ENCODE measurements around the gene STAP2.

Gene STAP2, protein sequence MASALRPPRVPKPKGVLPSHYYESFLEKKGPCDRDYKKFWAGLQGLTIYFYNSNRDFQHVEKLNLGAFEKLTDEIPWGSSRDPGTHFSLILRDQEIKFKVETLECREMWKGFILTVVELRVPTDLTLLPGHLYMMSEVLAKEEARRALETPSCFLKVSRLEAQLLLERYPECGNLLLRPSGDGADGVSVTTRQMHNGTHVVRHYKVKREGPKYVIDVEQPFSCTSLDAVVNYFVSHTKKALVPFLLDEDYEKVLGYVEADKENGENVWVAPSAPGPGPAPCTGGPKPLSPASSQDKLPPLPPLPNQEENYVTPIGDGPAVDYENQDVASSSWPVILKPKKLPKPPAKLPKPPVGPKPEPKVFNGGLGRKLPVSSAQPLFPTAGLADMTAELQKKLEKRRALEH

DNA sequence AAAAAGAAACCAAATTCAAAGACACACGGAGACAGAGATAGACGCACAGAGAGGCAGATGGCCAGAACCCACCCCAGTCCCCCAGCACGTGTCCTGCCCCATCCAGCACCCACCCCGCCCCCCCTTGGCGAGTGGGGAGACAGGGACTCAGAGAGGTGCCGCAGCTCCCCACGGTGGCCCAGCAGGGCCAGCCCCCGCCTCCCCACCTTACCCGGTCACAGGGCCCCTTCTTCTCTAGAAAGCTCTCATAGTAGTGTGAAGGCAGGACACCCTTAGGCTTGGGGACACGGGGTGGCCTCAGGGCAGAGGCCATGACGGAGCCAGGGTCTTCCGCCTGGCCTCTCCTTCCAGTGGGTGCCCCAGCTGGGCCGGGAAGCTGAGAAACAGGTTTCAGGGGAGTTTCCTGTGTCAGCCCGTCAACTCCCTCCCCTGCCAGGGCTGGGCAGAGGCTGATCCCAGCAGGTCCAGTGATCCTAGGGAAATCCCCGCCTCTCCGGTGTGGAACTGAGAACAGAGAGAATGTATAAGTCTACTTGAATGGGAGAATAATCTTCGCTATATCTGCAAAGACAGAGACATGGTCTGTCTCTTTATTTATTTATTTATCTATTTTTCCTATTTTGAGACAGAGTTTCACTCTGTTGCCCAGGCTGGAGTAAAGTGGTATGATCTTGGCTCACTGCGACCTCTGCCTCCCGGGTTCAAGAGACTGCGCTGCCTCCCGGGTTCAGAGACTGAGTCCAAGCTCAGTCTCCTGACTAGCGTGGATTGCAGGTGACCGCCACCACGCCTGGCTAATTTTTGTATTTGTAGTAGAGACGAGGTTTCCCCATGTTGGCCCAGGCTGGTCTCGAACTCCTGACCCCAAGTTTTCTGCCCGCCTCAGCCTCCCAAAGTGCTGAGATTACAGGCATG is at the start of gene STAP2:
TSS of gene STAP2 (minus strand) at position 387 of the 915 bp plus-strand sequence. CDS start at position 313, 74 bp downstream.
- intact Hi-C loops (cut with DNase I): no loop called here
- DNase-seq: peak in 2 of 10 donors; percentile 30 to 64

DNA sequence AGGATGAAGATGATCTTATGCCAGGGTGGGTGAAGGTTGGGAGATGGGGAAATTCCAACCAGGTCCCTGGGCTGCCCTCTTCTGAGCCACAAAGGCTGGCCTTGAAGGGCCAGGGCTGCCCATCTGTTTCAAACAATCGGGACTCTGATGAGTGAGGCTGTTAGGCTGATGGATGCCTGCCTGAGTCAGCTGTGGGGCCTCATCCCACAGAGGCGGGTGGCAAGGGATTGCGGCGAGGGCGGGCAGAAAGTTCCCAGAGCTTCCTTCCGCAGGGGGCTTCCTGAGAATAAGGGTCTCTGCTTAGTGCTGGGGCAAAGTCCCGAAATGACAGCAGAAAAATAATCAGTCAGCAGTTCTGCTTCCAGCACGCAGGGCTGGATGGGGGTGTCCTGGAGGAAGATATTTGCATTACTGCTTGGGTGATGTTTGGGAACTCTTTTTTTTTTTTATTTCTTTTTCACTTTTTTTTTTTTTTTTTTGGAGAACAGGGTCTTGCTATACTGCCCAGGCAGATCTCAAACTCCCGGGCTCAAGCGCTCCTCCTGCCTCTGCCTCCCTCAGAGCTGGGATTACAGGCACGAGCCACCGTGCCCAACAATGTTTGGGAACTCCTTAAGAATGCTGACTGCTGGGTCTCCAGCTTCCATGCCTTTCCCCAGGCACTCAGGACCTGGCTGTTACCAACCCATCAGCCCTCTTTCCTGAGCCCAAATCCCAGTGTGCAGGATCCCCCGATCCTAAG is 47.6 kb upstream of the STAP2 start:
- DNase-seq: peak in 6 of 10 donors; percentile 50 to 94 (median 66)
- intact Hi-C loops (cut with DNase I): no loop called here

DNA sequence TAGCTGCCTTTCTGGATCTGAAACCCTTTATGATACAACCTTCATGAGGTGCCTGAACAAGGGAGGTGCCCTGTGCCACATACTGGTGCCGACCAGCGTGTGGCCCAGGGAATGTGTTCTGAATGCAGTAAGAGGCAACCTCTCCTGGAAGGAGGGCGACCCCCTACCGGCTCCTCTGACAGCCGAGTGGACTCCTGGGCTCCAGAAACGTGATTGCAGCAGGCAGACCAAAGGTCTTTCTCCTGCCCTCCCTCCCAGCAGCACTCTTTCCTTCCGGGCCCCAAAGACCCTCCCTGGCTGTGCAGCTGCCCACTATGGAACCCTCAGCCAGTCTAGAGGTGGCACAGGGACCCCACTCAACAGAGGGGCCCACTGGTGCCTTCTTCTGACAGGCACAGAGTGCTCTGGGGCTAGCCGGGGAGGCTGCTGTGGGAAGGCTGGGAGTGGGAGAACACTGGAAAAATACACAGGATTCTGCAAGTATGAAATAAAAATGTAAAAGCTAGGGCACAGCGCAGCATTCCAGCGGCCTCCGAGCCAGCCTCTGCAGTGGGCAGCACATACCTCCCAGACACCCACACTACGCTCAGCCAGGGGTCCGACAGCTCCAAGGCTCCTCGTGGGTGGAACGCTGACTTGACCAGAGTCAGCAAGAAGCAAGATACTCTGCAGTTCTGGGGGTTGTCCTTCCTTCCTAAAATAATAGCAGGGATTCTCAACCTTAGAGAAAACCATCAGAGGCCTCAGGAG is 46.8 kb upstream of the STAP2 start:
- peak in 4 of 10 donors; percentile 38 to 93 (median 88) for DNase-seq
- intact Hi-C loops (cut with DNase I): no loop called here

DNA sequence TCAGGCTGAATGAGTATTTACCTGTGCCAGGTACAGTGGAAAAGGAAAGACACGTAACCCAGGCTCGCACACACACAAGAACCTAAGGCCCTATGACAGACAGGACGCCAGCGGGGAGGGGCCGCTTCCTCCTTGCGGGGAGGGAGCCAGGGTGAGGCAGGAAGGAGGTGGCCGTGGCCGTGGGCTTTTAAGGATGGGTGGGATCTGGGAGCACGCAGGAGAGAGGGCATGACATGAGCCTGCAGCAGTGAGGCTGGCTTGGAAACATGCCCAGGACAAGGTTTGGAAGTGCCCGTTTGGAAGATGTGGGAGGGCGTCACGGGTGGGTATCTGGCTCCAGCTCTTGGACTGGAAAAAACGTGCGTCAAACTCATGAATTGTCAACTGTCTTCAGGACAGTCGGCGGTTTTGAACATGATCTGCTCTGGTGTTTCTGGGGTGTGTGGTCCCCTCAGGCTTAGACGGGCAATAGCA is 41.7 kb upstream of the STAP2 start:
- peak in 1 of 10 donors; percentile 8 for DNase-seq
- intact Hi-C loops (cut with DNase I): no loop called here

- peak in 1 of 10 donors; percentile 12 for DNase-seq
- intact Hi-C loops (cut with DNase I): no loop called here
Measured at GRCh38 chr19:4379383-4380253, 41.0 kb upstream of the STAP2 start.

DNA sequence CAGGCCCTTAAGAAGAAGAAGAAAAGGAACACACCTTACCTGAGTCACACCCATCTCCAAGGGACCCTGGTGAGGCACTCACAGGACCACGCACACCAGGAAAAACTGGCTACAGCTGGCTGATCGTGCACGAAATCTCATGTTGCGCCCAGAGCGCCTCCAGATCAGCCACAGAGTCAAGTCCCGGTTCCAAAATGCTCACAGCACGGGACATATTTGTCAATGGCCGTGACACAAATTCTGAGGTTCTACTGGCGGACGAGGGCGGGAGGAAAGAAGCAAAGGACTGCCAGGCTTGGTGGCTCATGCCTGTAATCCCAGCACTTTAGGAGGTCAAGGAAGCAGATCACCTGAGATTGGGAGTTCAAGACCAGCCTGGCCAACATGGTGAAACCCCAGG is 40.3 kb upstream of the STAP2 start:
- intact Hi-C loops (cut with DNase I): no loop called here

GRCh38 chr19:4376991-4377781 is 38.6 kb upstream of the STAP2 start:
- intact Hi-C loops (cut with DNase I): no loop called here
- peak in 1 of 10 donors; percentile 5 for DNase-seq

More for the DNA sequence above, 40.3 kb upstream of the STAP2 start:
- DNase-seq: no peak

DNA sequence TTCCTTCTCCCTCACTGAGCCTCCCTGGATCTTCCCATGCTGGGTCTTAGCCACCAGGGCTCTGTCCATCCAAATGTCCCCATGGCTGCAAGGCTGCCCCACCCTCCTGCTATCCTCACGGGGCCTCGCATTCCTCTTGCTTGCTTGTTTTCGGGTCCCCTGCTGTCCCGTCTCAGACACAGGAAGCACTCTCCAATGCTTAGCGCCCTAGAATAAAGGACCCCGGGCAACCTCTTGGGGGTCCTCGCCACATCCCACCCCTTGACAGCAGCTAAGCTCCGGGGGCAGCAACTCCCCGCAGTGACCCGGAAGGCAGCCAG is 38.0 kb upstream of the STAP2 start:
- intact Hi-C loops (cut with DNase I): no loop called here

GRCh38 chr19:4376028-4376670 is 37.5 kb upstream of the STAP2 start:
- DNase-seq: peak in 1 of 10 donors; percentile 7
- intact Hi-C loops (cut with DNase I): no loop called here

More for the DNA sequence above, 38.0 kb upstream of the STAP2 start:
- DNase-seq: no peak

- intact Hi-C loops (cut with DNase I): no loop called here
- DNase-seq: peak in 7 of 10 donors; percentile 51 to 94 (median 66)
Measured at GRCh38 chr19:4375164-4376027, 36.8 kb upstream of the STAP2 start.

DNA sequence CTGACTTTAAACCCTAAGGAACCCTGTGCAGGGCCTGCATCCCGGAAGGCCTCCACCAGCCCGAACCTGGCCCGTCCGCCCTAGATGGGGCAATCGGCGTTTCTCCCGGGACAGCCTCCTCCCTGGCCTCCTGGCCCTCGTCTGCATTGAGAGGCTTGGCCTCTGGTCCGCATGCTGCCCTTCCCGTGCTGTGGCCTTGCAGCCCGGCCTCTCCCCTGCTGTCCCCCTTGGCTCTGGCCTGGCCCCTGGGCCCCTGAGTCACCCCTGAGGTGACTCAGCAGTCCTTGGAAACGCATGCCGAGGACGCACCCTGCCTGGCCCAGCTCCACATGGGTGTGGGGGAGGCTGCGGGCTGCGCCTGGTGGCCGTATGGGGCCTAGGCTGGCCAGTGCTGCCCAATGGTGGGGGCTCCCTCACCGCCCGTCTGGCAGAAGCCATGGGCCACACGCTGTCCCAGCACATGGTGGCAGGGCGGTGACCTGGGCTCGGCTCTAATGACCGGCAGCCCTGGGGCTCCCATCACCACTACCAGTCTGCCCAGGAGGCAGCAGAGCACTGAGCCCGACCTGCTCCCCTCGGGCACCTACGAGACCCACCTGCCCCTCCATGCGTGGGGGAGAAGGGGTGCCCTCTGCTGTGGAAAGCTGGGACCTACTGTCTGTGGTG is 36.0 kb upstream of the STAP2 start:
- intact Hi-C loops (cut with DNase I): no loop called here
- peak in 1 of 10 donors; percentile 83 for DNase-seq

DNA sequence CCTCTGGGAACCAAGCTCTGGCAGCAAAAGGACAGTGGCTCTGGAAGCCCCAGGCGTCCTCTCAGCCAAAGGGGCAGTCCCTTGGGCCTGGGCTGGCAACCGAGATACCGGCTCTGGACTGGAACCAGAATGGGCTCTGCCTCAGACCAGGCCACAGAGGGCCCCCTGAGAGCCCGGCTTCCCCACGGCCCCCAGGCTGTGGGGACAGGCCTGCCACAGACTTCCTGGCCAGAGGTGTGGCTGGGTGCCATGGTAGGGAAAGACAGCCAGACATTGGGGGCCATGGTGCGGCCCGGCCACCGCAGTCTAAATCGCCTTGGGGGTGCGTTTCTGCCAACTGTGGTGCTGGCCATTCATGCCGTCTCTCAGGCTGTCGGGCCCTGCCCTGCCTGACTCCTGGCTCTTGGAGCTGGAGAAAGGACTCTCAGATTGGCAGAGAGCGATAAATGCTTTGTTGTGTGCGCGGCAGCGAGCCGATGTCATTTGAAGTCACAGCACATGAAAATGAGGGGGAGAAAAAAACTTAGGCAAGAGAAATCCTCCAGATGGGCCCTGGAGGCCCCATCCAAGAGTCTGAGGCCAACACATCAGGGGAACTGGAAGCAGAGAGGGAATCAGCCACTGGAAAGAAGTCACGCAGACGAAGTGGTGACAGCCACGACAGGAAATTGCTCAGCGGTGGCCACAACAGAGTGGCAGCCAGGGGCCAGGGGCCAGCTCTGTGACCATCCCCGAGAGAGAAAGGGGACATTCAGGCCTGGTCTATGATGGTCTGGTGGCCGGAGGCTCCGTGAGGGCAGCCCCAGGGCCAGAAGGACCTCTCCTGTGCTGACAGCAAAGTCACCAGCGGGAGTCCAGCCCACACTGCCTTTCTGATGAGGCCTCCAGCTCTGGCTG is 35.2 kb upstream of the STAP2 start:
- peak in 4 of 10 donors; percentile 45 to 94 (median 60) for DNase-seq
- intact Hi-C loops (cut with DNase I): no loop called here

- no peak for DNase-seq
- intact Hi-C loops (cut with DNase I): no loop called here
Measured at GRCh38 chr19:4373013-4373367, 34.4 kb upstream of the STAP2 start.

DNA sequence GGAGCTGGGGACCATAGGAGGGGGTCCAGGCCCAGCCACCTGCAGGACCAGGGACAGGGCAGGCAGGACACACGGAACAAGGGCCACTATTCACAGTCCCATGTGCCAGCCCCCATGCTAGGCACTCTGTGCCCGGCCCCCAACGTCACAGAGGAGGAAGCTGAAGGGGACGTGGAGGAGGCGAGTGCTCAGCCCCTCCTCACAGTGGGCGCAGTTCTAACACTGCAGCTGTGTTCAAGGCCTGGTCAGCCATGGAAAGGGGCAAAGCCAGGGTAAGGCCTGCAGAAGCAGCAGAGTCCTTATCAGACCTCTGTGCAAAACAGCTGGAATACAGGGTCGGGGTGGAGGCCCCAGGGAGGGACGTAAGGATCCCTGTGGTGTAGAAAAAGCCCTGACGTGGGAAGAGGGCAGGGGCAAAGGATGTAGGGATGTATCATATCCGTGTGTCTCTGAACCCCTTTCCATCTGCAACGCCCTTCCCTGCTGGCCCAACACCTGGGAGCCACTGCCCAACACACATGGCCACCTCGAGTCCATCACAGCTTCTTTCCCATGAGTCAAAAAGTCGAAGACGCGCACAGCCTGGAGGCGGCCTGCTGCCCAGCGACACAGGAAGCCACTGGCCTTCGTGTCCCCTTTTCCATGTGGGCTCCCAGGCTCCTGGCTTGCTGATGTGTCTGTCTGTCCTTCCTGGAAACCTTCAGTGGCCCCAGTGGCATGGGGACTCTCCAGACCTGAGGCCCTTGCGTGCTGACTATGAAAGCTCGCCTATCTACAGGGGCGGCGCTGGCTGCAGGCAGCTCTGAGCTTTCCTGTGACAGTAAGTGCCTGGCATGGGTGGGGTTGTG is 33.8 kb upstream of the STAP2 start:
- DNase-seq: peak in 1 of 10 donors; percentile 75
- intact Hi-C loops (cut with DNase I): no loop called here
